Heart left ventricle (tissue), 16 donors: ENCODE results near the gene SFT2D1. TPM values are rescaled to one million over a fixed set of nuclear protein-coding genes. Genes with fewer than 3 reads are reported as not detected.

ENCODE experiments used
- ATAC-seq, 4 donors: fragments of 200-7000 bp; cut with Tn5 transposase; one replicate each; pipeline ENCODE4 v1.9.1; 2020 to 2022; ENCODE audit warnings: moderate library complexity in 4 of 4, mild to moderate bottlenecking in 3 of 4, moderate number of reproducible peaks in 1 of 4
- DNase-seq, 5 donors: peaks; one replicate each; pipeline ENCODE4 v3.0.0-alpha.2; 2020
- H3K27ac ChIP-seq, 12 donors: fragments of 200-600 bp; sonication (generic) in 4 of 12; one replicate each; pipeline versions ENCODE4 v1.5.0 to v1.8.0; 2016 to 2022; ENCODE audit warnings: mild to moderate bottlenecking in 2 of 12
- H3K27me3 ChIP-seq, 9 donors: fragments of 200-600 bp; sonication (generic) in 2 of 9; one replicate each; pipeline versions ENCODE4 v1.5.1 to v1.8.0; 2016 to 2022; ENCODE audit warnings: mild to moderate bottlenecking in 3 of 9
- H3K36me3 ChIP-seq, 9 donors: fragments of 200-600 bp; sonication (generic) in 2 of 9; one replicate each; pipeline versions ENCODE4 v1.5.0 to v1.8.0; 2018 to 2022; ENCODE audit warnings: mild to moderate bottlenecking in 2 of 9
- H3K4me1 ChIP-seq, 12 donors: fragments of 200-600 bp; sonication (generic) in 4 of 12; one replicate each; pipeline versions ENCODE4 v1.5.0 to v1.8.0; 2016 to 2022; ENCODE audit warnings: mild to moderate bottlenecking in 3 of 12
- H3K4me3 ChIP-seq, 12 donors: fragments of 200-600 bp; sonication (generic) in 4 of 12; one replicate each; pipeline versions ENCODE4 v1.5.0 to v1.8.0; 2017 to 2022; ENCODE audit warnings: mild to moderate bottlenecking in 9 of 12, moderate library complexity in 4 of 12
- H3K9me3 ChIP-seq, 12 donors: fragments of 200-600 bp; sonication (generic) in 4 of 12; one replicate each; pipeline versions ENCODE4 v1.5.0 to v1.8.0; 2016 to 2022; ENCODE audit warnings: mild to moderate bottlenecking in 1 of 12
- CTCF ChIP-seq, 12 donors: fragments of 200-600 bp; sonication (generic) in 4 of 12; IDR thresholded peaks; one replicate each; pipeline versions ENCODE4 v1.5.0 to v1.8.0; 2018 to 2022; ENCODE audit warnings: antibody characterized with exemption in 12 of 12, mild to moderate bottlenecking in 5 of 12
- POLR2A ChIP-seq, 2 donors: fragments of 450-650 bp; IDR thresholded peaks; one replicate each; pipeline ENCODE4 v1.6.1; 2017; ENCODE audit warnings: antibody characterized with exemption in 2 of 2, mild to moderate bottlenecking in 2 of 2, moderate library complexity in 2 of 2
- WGBS, 4 donors: extraction: QIAGEN DNeasy Blood & Tissue Kit in 2 of 4; methylation state at CpG; one replicate each; pipeline versions ENCODE4 v1.1.5 to v1.1.7; 2013 to 2018; 5-methylcytosine and 5-hydroxymethylcytosine counted together
- intact Hi-C, 10 donors: fragments of 100-400 bp; cut with DNase I; formaldehyde crosslinking; loops; one replicate each; pipeline versions ENCODE4 v1.11.1 to v1.14.2; 2022
- polyA plus RNA-seq, 2 donors: library from polyadenylated mRNA; stranded (reverse); fragments of 200-250 nt; gene quantifications; one replicate each; pipeline ENCODE4 v1.2.3, GENCODE V29; 2013
- total RNA-seq, 9 donors: library from RNA; depleted of rRNA in 2 of 9; stranded (reverse); fragments of >200 nt in 2 of 9; fragmentation: NEBNext Ultra II Directional in 3 of 9; extraction: Animal tissue kit (Norgen Biotek cat#: 25700) in 3 of 9; gene quantifications; one replicate each; pipeline versions ENCODE4 v1.1.0 to v1.2.4, GENCODE V29; 2016 to 2023
- donor health status: ischemic (EF 13 %, LVEDD 7.1; RV severe dilation, severe dysfunction).
- donor health status: healthy with polysubstance abuse.
- donor health status: DM: no; HTN: yes; CAD: no.
- donor health status: DM: no; HTN: no; CAD: no.
- donor health status: ischemic (EF 25% LVEDD 6.9; RV normal size, moderate dysfunction).
- donor health status: ischemic (EF 25% LVEDD 5.7; RV mildly dilated, moderate dysfunction).
- donor health status: healthy.
- donor health status: DM: yes; HTN: yes; CAD: no.
- donor health status: ischemic (EF 35%, LVEDD 5.7; RV mildly dilated, moderate dysfunction).
- donor health status: nonischemic (EF 11% LVEDD 7.7; RV severe dilation, severe dysfunction).
- donor health status: DM: yes; HTN: yes; CAD: no.
- donor health status: PGD.
- donor health status: ischemic (EF 29% LVEDD 5.4; RV normal size, mild dysfunction).
- donor health status: nonischemic (EF 23%, LVEDD 6.1; RV moderate dilation, normal function).

Gene SFT2D1
- total and polyA plus RNA-seq, 11 donors, result 16.8 to 41.5 (median 22.2) TPM

- H3K9me3 ChIP-seq, result no peaks in the 10 kb centered on the region
- intact Hi-C loops, result no loop called here
- no peak for TF ChIP-seq POLR2A (IDR thresholded peaks at IDR 0.05)
- TF ChIP-seq CTCF (IDR thresholded peaks at IDR 0.05), result no peak
- peaks cover 0 to 33% (median 23%) of the 10 kb centered on the region in 9 donors for H3K36me3 ChIP-seq
- ATAC-seq, result peak in 1 of 4 donors; percentile 26
- no peak for DNase-seq
- H3K27ac ChIP-seq, result no peak overlapping the region
- no peaks in the 10 kb centered on the region for H3K27me3 ChIP-seq
- WGBS, 4 donors, result 88 to 91% (median 90%) methylated on average over 19 of the region's 19 CpGs
- peaks cover 0 to 9% (median 0%) of the 10 kb centered on the region in 12 donors for H3K4me1 ChIP-seq
- H3K4me3 ChIP-seq, result no peak overlapping the region
These were observed 24.8 kb downstream of the SFT2D1 start for GRCh38 chr6:166317261-166318212.

- no peak for DNase-seq
- H3K27ac ChIP-seq, result no peak overlapping the region
- intact Hi-C loops, result no loop called here
- ATAC-seq, result no peak
- no peaks in the 10 kb centered on the region for H3K9me3 ChIP-seq
- 78 to 82% (median 80%) methylated on average over 11 of the region's 11 CpGs for WGBS, 4 donors
- H3K4me3 ChIP-seq, result no peak overlapping the region
- peaks cover 0 to 9% (median 0%) of the 10 kb centered on the region in 12 donors for H3K4me1 ChIP-seq
- TF ChIP-seq CTCF (IDR thresholded peaks at IDR 0.05), result no peak
- no peak for TF ChIP-seq POLR2A (IDR thresholded peaks at IDR 0.05)
- H3K36me3 ChIP-seq, result peaks cover 0 to 12% (median 4%) of the 10 kb centered on the region in 9 donors
- no peaks in the 10 kb centered on the region for H3K27me3 ChIP-seq
These were observed 26.9 kb downstream of the SFT2D1 start for GRCh38 chr6:166315436-166315835.

GRCh38 chr6:166314454-166314853 lies 27.9 kb downstream of the SFT2D1 start:
- H3K36me3 ChIP-seq, result peaks cover 0 to 4% (median 1%) of the 10 kb centered on the region in 9 donors
- peaks cover 0 to 7% (median 0%) of the 10 kb centered on the region in 12 donors for H3K4me1 ChIP-seq
- TF ChIP-seq POLR2A (IDR thresholded peaks at IDR 0.05), result no peak
- no peak for TF ChIP-seq CTCF (IDR thresholded peaks at IDR 0.05)
- H3K4me3 ChIP-seq, result no peak overlapping the region
- 76 to 93% (median 88%) methylated on average over 9 of the region's 9 CpGs for WGBS, 4 donors
- ATAC-seq, result no peak
- DNase-seq, result no peak
- intact Hi-C loops, result loop anchor here in 6 of 10 donors (5.0 kb wide), 2 partner anchors 68 to 88 kb away; partner anchors contain the start of gene MPC1 (in 3 of the 6)
- no peaks in the 10 kb centered on the region for H3K9me3 ChIP-seq
- peaks cover 0 to 8% (median 0%) of the 10 kb centered on the region in 9 donors for H3K27me3 ChIP-seq
- H3K27ac ChIP-seq, result no peak overlapping the region
